ENCODE measurements around the gene PHLDB1. TPM values are rescaled to one million over a fixed set of nuclear protein-coding genes. Genes with fewer than 3 reads are reported as not detected.

Gene PHLDB1
- total and polyA plus RNA-seq, 2 donors (not counting 3 experiments of a cell fraction or from before 2014, with no cell fraction given) = 99.7 to 183 TPM

GRCh38 chr11:118636569-118637290 is 29.3 kb downstream of the PHLDB1 start:
- Histone ChIP-seq H3K9ac (replicated peaks; ENCODE audit: extremely low read depth, insufficient read depth, low read length) (no peak overlapping the region), H3K4me2 (ENCODE audit: insufficient read depth, low read length) (no peak overlapping the region), H3K9me1 (replicated peaks; ENCODE audit: control insufficient read depth, extremely low read depth, insufficient read depth, low read length) (no peaks in the 10 kb centered on the region), H3K27ac (ENCODE audit: insufficient read depth, low read depth, low read length) (no peak overlapping the region), H3K4me3 (replicated peaks in 1 of 3; ENCODE audit: insufficient read depth in 1 of 3, low read depth in 1 of 3, low read length in 3 of 3) (no peak overlapping the region), H2AFZ (ENCODE audit: low read depth, low read length) (no peak overlapping the region), H3K9me3 (replicated peaks; ENCODE audit: control insufficient read depth, insufficient read depth, low read length) (no peaks in the 10 kb centered on the region), H3K4me1 (ENCODE audit: control insufficient read depth, extremely low read depth, insufficient read depth, low read length) (no peaks in the 10 kb centered on the region), H3K79me2 (ENCODE audit: control insufficient read depth, insufficient read depth, low read length) (peaks cover 9% of the 10 kb centered on the region), H4K20me1 (replicated peaks; ENCODE audit: control insufficient read depth, extremely low read depth, insufficient read depth, low read length) (no peaks in the 10 kb centered on the region), H3K36me3 (ENCODE audit: control insufficient read depth in 2 of 2, extremely low read depth in 1 of 2, insufficient read depth in 2 of 2, low read length in 2 of 2) (peaks cover 46 to 67% of the 10 kb centered on the region in 2 experiments), H3K27me3 (ENCODE audit: control insufficient read depth in 2 of 2, insufficient read depth in 2 of 2, low read length in 2 of 2) (no peaks in the 10 kb centered on the region)
- intact Hi-C loops (cut with micrococcal nuclease) = no loop called here
- dilution Hi-C loops (cut with MboI; ENCODE audit: extremely low pct_ligation_motif_present, low sequenced_read_pairs) = no loop called here
- no peak for FAIRE-seq
- no peak for DNase-seq (ENCODE audit: low read depth, low spot score)
- ChIA-PET CTCF (interaction anchor here (0.6 to 4.2 kb wide), 11 partner anchors 10 to 277 kb away, joined by 3 to 23 read pairs (median 5); partner anchors contain the start of gene PHLDB1), POLR2A (interaction anchor here (0.6 to 2.3 kb wide), 2 partner anchors 16 to 38 kb away, joined by 10 to 11 read pairs; no protein-coding TSS in a partner anchor)
- TF ChIP-seq POLR2A (IDR thresholded peaks at IDR 0.05; ENCODE audit: low read depth, low read length) = no peak
- no peak for TF ChIP-seq CTCF (IDR thresholded peaks at IDR 0.05; ENCODE audit: extremely low read depth in 1 of 2, insufficient read depth in 1 of 2, low read depth in 1 of 2, low read length in 2 of 2)
- no peak for TF ChIP-seq JUN (IDR thresholded peaks at IDR 0.05; ENCODE audit: borderline replicate concordance, insufficient read depth, insufficient read length, low read depth)
- no peak for TF ChIP-seq POLR2AphosphoS5 (IDR thresholded peaks at IDR 0.05; ENCODE audit: insufficient read depth, low read depth, low read length)
- TF ChIP-seq EZH2 (IDR thresholded peaks at IDR 0.05; ENCODE audit: borderline replicate concordance, low read depth, low read length, severe bottlenecking) = no peak
- no peak for TF ChIP-seq GATA2 (IDR thresholded peaks at IDR 0.05; ENCODE audit: insufficient read depth, insufficient read length, low read depth, low read length)
- TF ChIP-seq MAX (IDR thresholded peaks at IDR 0.05; ENCODE audit: insufficient read depth, insufficient read length) = no peak
- TF ChIP-seq MYC (IDR thresholded peaks at IDR 0.05; ENCODE audit: low read depth, low read length) = no peak
- TF ChIP-seq FOS (IDR thresholded peaks at IDR 0.05; ENCODE audit: borderline replicate concordance, insufficient read depth, low read length) = no peak
- BruUV-seq (replicated peaks) = no TSS peak
